IMR-90 (cell line): ENCODE measurements around the gene NOL6.

ENCODE experiments used
- BHLHE40 ChIP-seq: fragments of 150-350 bp; IDR thresholded peaks from 2 replicates; pipeline ENCODE4 v1.6.1; 2016; ENCODE audit warnings: mild to moderate bottlenecking, low read depth, low read length
- CEBPB ChIP-seq: IDR thresholded peaks from 2 replicates; pipeline ENCODE4 v1.6.1; 2012; ENCODE audit warnings: low read depth, low read length, improper control_type of control experiment
- CHD1 ChIP-seq: IDR thresholded peaks from 2 replicates; pipeline ENCODE4 v1.6.1; 2012; ENCODE audit warnings: low read depth, low read length, improper control_type of control experiment
- CTCF ChIP-seq: conservative IDR thresholded peaks from 2 replicates; pipeline ENCODE4 v1.5.1; 2012; ENCODE audit warnings: mild to moderate bottlenecking, low read depth, low read length, improper control_type of control experiment
- ELK1 ChIP-seq: fragments of 150-350 bp; IDR thresholded peaks from 2 replicates; pipeline ENCODE4 v1.6.1; 2016; ENCODE audit warnings: low read depth, mild to moderate bottlenecking, low read length, moderate library complexity, borderline replicate concordance
- MAFK ChIP-seq: IDR thresholded peaks from 2 replicates; pipeline ENCODE4 v1.6.1; 2012; ENCODE audit warnings: low read depth, low read length, improper control_type of control experiment
- MXI1 ChIP-seq: IDR thresholded peaks from 2 replicates; pipeline ENCODE4 v1.6.1; 2012; ENCODE audit warnings: low read depth, mild to moderate bottlenecking, low read length, moderate library complexity, borderline replicate concordance
- NFE2L2 ChIP-seq: fragments of 150-350 bp; IDR thresholded peaks from 2 replicates; pipeline ENCODE4 v1.6.1; 2016; ENCODE audit warnings: low read depth, mild to moderate bottlenecking, low read length
- POLR2A ChIP-seq: IDR thresholded peaks from 2 replicates; pipeline ENCODE4 v1.6.1; 2012; ENCODE audit warnings: mild to moderate bottlenecking, low read depth, low read length
- RCOR1 ChIP-seq: IDR thresholded peaks from 2 replicates; pipeline ENCODE4 v1.6.1; 2012; ENCODE audit warnings: mild to moderate bottlenecking, low read length, improper control_type of control experiment; ENCODE audit not compliant: insufficient replicate concordance
- RFX5 ChIP-seq: IDR thresholded peaks from 2 replicates; pipeline ENCODE4 v1.8.0; 2012; ENCODE audit warnings: low read depth, mild to moderate bottlenecking, low read length, moderate library complexity

- TF ChIP-seq POLR2A (no peak), CTCF (no peak), MXI1 (no peak), NFE2L2 (no peak), RFX5 (no peak), RCOR1 (no peak), CEBPB (no peak), ELK1 (no peak), BHLHE40 (no peak), CHD1 (no peak), MAFK (no peak)
Observed at GRCh38 chr9:33459115-33459514, 14.6 kb downstream of the NOL6 start.
